IMR-90 (cell line): Measurements from ENCODE around the gene CD177. TPM values are rescaled to one million over a fixed set of nuclear protein-coding genes. Genes with fewer than 3 reads are reported as not detected.

Source experiments
- ATAC-seq: fragments of 200-7000 bp; cut with Tn5 transposase; 2 replicates; pipeline ENCODE4 v1.9.1; 2020; ENCODE audit warnings: low read depth, mild to moderate bottlenecking, moderate library complexity
- BruUV-seq: library from RNA; stranded (reverse); fragments of 400-500 nt; replicated peaks from 2 replicates; lab custom pipeline; 2021; lab: Mats Ljungman, UMichigan
- CTCF ChIA-PET: fragments of 300-600 bp; formaldehyde crosslinking; extraction: SDS; loops from one replicate; lab custom pipeline; 2021; ENCODE audit warnings: antibody characterized with exemption; lab: Yijun Ruan, JAX
- POLR2A ChIA-PET: fragments of 300-600 bp; sonication (Branson Sonifier 250); formaldehyde crosslinking; loops from one replicate; lab custom pipeline; 2022; ENCODE audit warnings: antibody characterized with exemption; ENCODE audit not compliant: unreplicated experiment; lab: Charles Lee
- DNase-seq: peaks from one replicate; pipeline ENCODE4 v3.0.0; 2013
- H2AFZ ChIP-seq: replicated peaks from 2 replicates; pipeline ENCODE3; 2013; ENCODE audit warnings: low read length, mild to moderate bottlenecking; ENCODE audit not compliant: poor library complexity
- H2AK5ac ChIP-seq: 2 replicates; pipeline ENCODE4 v1.6.1; 2013; ENCODE audit warnings: low read depth, low read length, inconsistent platforms
- H2AK9ac ChIP-seq: replicated peaks from 2 replicates; pipeline ENCODE3; 2013; ENCODE audit warnings: mild to moderate bottlenecking, low read depth, low read length, moderate library complexity; ENCODE audit not compliant: poor library complexity
- H2BK120ac ChIP-seq: 2 replicates; pipeline ENCODE4 v1.6.1; 2013; ENCODE audit warnings: low read depth, low read length, inconsistent platforms
- H2BK15ac ChIP-seq: 3 replicates; pipeline ENCODE4 v1.6.1; 2013; ENCODE audit warnings: low read depth, low read length, inconsistent platforms
- H2BK20ac ChIP-seq: 2 replicates; pipeline ENCODE4 v1.6.1; 2013; ENCODE audit warnings: low read depth, mild to moderate bottlenecking, inconsistent platforms, low read length, moderate library complexity
- H2BK5ac ChIP-seq: 2 replicates; pipeline ENCODE4 v1.6.1; 2013; ENCODE audit warnings: mild to moderate bottlenecking, low read depth, low read length, inconsistent platforms; ENCODE audit not compliant: poor library complexity, severe bottlenecking
- H3K14ac ChIP-seq: replicated peaks from 2 replicates; pipeline ENCODE4 v1.6.1; 2013; ENCODE audit warnings: low read depth, low read length, inconsistent platforms
- H3K18ac ChIP-seq: 2 replicates; pipeline ENCODE4 v1.6.1; 2013; ENCODE audit warnings: low read depth, low read length, control low read depth
- H3K23ac ChIP-seq: 2 replicates; pipeline ENCODE4 v1.6.1; 2013; ENCODE audit warnings: low read depth, low read length, inconsistent platforms
- H3K27ac ChIP-seq: 2 replicates; pipeline ENCODE4 v1.5.1; 2013; ENCODE audit warnings: mild to moderate bottlenecking, control low read depth, low read length; ENCODE audit not compliant: insufficient read depth
- H3K27me3 ChIP-seq: 2 replicates; pipeline ENCODE4 v1.6.1; 2013; ENCODE audit warnings: low read length; ENCODE audit not compliant: control insufficient read depth, insufficient read depth
- H3K36me3 ChIP-seq: 2 replicates; pipeline ENCODE4 v1.6.1; 2013; ENCODE audit warnings: low read length, mixed read lengths; ENCODE audit not compliant: control insufficient read depth, insufficient read depth
- H3K4ac ChIP-seq: 2 replicates; pipeline ENCODE4 v1.6.1; 2013; ENCODE audit warnings: low read depth, low read length, inconsistent platforms
- H3K4me1 ChIP-seq: 2 replicates; pipeline ENCODE4 v1.6.1; 2013; ENCODE audit warnings: low read length, mixed read lengths; ENCODE audit not compliant: control insufficient read depth, insufficient read depth
- H3K4me2 ChIP-seq: 2 replicates; pipeline ENCODE4 v1.6.1; 2013; ENCODE audit warnings: low read depth, mild to moderate bottlenecking, control low read depth, low read length, moderate library complexity
- H3K4me3 ChIP-seq: 2 replicates; pipeline ENCODE4 v1.5.1; 2013; ENCODE audit warnings: low read depth, mild to moderate bottlenecking, control low read depth, low read length, moderate library complexity; ENCODE audit not compliant: insufficient read depth
- H3K56ac ChIP-seq: 2 replicates; pipeline ENCODE4 v1.6.1; 2013; ENCODE audit warnings: low read length, inconsistent platforms; ENCODE audit not compliant: insufficient read depth; ENCODE audit errors: extremely low read depth
- H3K79me1 ChIP-seq, 2 experiments: 2 replicates each; pipeline ENCODE4 v1.6.1; 2013; ENCODE audit warnings: low read length in 2 of 2, inconsistent platforms in 1 of 2, low read depth in 1 of 2
- H3K9ac ChIP-seq: 2 replicates; pipeline ENCODE4 v1.6.1; 2013; ENCODE audit warnings: low read depth, low read length, control low read depth
- H3K9me1 ChIP-seq: 2 replicates; pipeline ENCODE4 v1.6.1; 2013; ENCODE audit warnings: low read length, inconsistent platforms; ENCODE audit not compliant: insufficient read depth
- H3K9me3 ChIP-seq: 2 replicates; pipeline ENCODE4 v1.6.1; 2013; ENCODE audit warnings: low read length; ENCODE audit not compliant: control insufficient read depth, insufficient read depth
- H4K20me1 ChIP-seq: 2 replicates; pipeline ENCODE4 v1.6.1; 2013; ENCODE audit warnings: low read length, inconsistent platforms; ENCODE audit not compliant: insufficient read depth
- H4K5ac ChIP-seq: 2 replicates; pipeline ENCODE4 v1.6.1; 2013; ENCODE audit warnings: mild to moderate bottlenecking, low read depth, low read length, control low read depth
- H4K8ac ChIP-seq, 2 experiments: 2 replicates each; pipeline ENCODE4 v1.6.1; 2013; ENCODE audit warnings: low read depth in 2 of 2, low read length in 2 of 2, control low read depth in 1 of 2, inconsistent platforms in 1 of 2
- H4K91ac ChIP-seq: 2 replicates; pipeline ENCODE4 v1.6.1; 2013; ENCODE audit warnings: low read depth, low read length, inconsistent platforms; ENCODE audit not compliant: insufficient read depth
- BHLHE40 ChIP-seq: fragments of 150-350 bp; IDR thresholded peaks from 2 replicates; pipeline ENCODE4 v1.6.1; 2016; ENCODE audit warnings: mild to moderate bottlenecking, low read depth, low read length
- CEBPB ChIP-seq: IDR thresholded peaks from 2 replicates; pipeline ENCODE4 v1.6.1; 2012; ENCODE audit warnings: low read depth, low read length, improper control_type of control experiment
- CHD1 ChIP-seq: IDR thresholded peaks from 2 replicates; pipeline ENCODE4 v1.6.1; 2012; ENCODE audit warnings: low read depth, low read length, improper control_type of control experiment
- CTCF ChIP-seq: conservative IDR thresholded peaks from 2 replicates; pipeline ENCODE4 v1.5.1; 2012; ENCODE audit warnings: mild to moderate bottlenecking, low read depth, low read length, improper control_type of control experiment
- ELK1 ChIP-seq: fragments of 150-350 bp; IDR thresholded peaks from 2 replicates; pipeline ENCODE4 v1.6.1; 2016; ENCODE audit warnings: low read depth, mild to moderate bottlenecking, low read length, moderate library complexity, borderline replicate concordance
- FOS ChIP-seq: fragments of 150-350 bp; IDR thresholded peaks from 2 replicates; pipeline ENCODE4 v1.6.1; 2016; ENCODE audit warnings: low read depth, low read length
- MAFK ChIP-seq: IDR thresholded peaks from 2 replicates; pipeline ENCODE4 v1.6.1; 2012; ENCODE audit warnings: low read depth, low read length, improper control_type of control experiment
- MAZ ChIP-seq: IDR thresholded peaks from 2 replicates; pipeline ENCODE4 v1.6.1; 2012; ENCODE audit warnings: low read depth, mild to moderate bottlenecking, low read length, improper control_type of control experiment, moderate library complexity, borderline replicate concordance
- MXI1 ChIP-seq: IDR thresholded peaks from 2 replicates; pipeline ENCODE4 v1.6.1; 2012; ENCODE audit warnings: low read depth, mild to moderate bottlenecking, low read length, moderate library complexity, borderline replicate concordance
- NFE2L2 ChIP-seq: fragments of 150-350 bp; IDR thresholded peaks from 2 replicates; pipeline ENCODE4 v1.6.1; 2016; ENCODE audit warnings: low read depth, mild to moderate bottlenecking, low read length
- POLR2A ChIP-seq: IDR thresholded peaks from 2 replicates; pipeline ENCODE4 v1.6.1; 2012; ENCODE audit warnings: mild to moderate bottlenecking, low read depth, low read length
- RAD21 ChIP-seq: IDR thresholded peaks from 2 replicates; pipeline ENCODE4 v1.6.1; 2012; ENCODE audit warnings: low read length, improper control_type of control experiment
- RCOR1 ChIP-seq: IDR thresholded peaks from 2 replicates; pipeline ENCODE4 v1.6.1; 2012; ENCODE audit warnings: mild to moderate bottlenecking, low read length, improper control_type of control experiment; ENCODE audit not compliant: insufficient replicate concordance
- RFX5 ChIP-seq: IDR thresholded peaks from 2 replicates; pipeline ENCODE4 v1.8.0; 2012; ENCODE audit warnings: low read depth, mild to moderate bottlenecking, low read length, moderate library complexity
- SMC3 ChIP-seq: fragments of 150-350 bp; IDR thresholded peaks from 2 replicates; pipeline ENCODE4 v1.6.1; 2016; ENCODE audit warnings: low read depth, mild to moderate bottlenecking, antibody characterized with exemption, low read length, moderate library complexity
- USF2 ChIP-seq: fragments of 150-350 bp; IDR thresholded peaks from 2 replicates; pipeline ENCODE4 v1.6.1; 2017; ENCODE audit warnings: mild to moderate bottlenecking, antibody characterized with exemption, low read length, low read depth
- WGBS, 2 experiments: methylation state at CpG; one replicate each; pipeline versions ENCODE4 v1.1.5 to v1.1.7; 2013; ENCODE audit warnings: missing lambda C conversion rate in 2 of 2; ENCODE audit not compliant: insufficient read length in 1 of 2; ENCODE audit errors: extremely low coverage in 2 of 2; 5-methylcytosine and 5-hydroxymethylcytosine counted together
- dilution Hi-C: fragments of 300-500 bp; cut with HindIII; formaldehyde crosslinking; loops from one replicate; pipeline ENCODE4 v1.14.3; 2018; ENCODE audit warnings: low sequenced_read_pairs; ENCODE audit not compliant: unreplicated experiment
- in situ Hi-C: fragments of 300-500 bp; cut with MboI; formaldehyde crosslinking; loops from 3 replicates; pipeline ENCODE4 v1.14.3; 2019; ENCODE audit warnings: low sequenced_read_pairs, inconsistent platforms, mixed read lengths
- intact Hi-C: fragments of 100-400 bp; cut with micrococcal nuclease; formaldehyde crosslinking; loops from 2 replicates; pipeline ENCODE4 v1.10.0; 2022
- polyA plus RNA-seq, 3 experiments: library from polyadenylated mRNA; depleted of rRNA; stranded (reverse); fragments of >200 nt; gene quantifications; 2 replicates each; pipeline ENCODE4 v1.2.3, GENCODE V29; 2012; ENCODE audit warnings: low replicate concordance in 1 of 3
- total RNA-seq: library from RNA; depleted of rRNA; stranded (reverse); fragments of >200 nt; gene quantifications from 2 replicates; pipeline ENCODE4 v1.2.3, GENCODE V29; 2012

CD177 gene
- total and polyA plus RNA-seq, 2 of the 4 experiments (the other 2 are of a cell fraction) = 0.14 TPM; not detected in 1

GRCh38 chr19:43310221-43310620 is 43.3 kb upstream of the CD177 start:
- WGBS, 2 experiments = 40% methylated on average over 1 of the region's 3 CpGs; no CpG with 5 or more reads in 1 of the 2 experiments
- Histone ChIP-seq H3K56ac (no peak overlapping the region), H4K20me1 (no peaks in the 10 kb centered on the region), H3K27me3 (peaks cover 28% of the 10 kb centered on the region), H3K4ac (no peak overlapping the region), H3K23ac (no peak overlapping the region), H2AK5ac (no peak overlapping the region), H2BK15ac (no peak overlapping the region), H3K27ac (no peak overlapping the region), H4K8ac (no peak overlapping the region), H3K4me2 (no peak overlapping the region), H3K9me3 (peaks cover 13% of the 10 kb centered on the region), H4K5ac (no peak overlapping the region), H3K4me3 (no peak overlapping the region), H3K9me1 (no peaks in the 10 kb centered on the region), H2AK9ac (no peak overlapping the region), H2AFZ (no peak overlapping the region), H4K91ac (no peak overlapping the region), H3K18ac (no peak overlapping the region), H3K79me1 (no peaks in the 10 kb centered on the region), H2BK5ac (no peak overlapping the region), H3K4me1 (no peaks in the 10 kb centered on the region), H2BK20ac (no peak overlapping the region), H3K9ac (no peak overlapping the region), H3K36me3 (no peaks in the 10 kb centered on the region), H3K14ac (no peak overlapping the region), H2BK120ac (no peak overlapping the region)
- in situ Hi-C loops (no loop called here), intact Hi-C loops (no loop called here), dilution Hi-C loops (no loop called here)
- ChIA-PET POLR2A (no interaction called here), CTCF (interaction anchor here (0.7 kb wide), 1 partner anchor 23 kb away, joined by 4 read pairs; no protein-coding TSS in a partner anchor)
- no peak for ATAC-seq
- TF ChIP-seq MAZ (no peak), FOS (no peak), RFX5 (no peak), BHLHE40 (no peak), POLR2A (no peak), NFE2L2 (no peak), MXI1 (no peak), SMC3 (no peak), RAD21 (no peak), CHD1 (no peak), CEBPB (no peak), RCOR1 (no peak), USF2 (no peak), ELK1 (no peak), CTCF (no peak), MAFK (no peak)
- no peak for DNase-seq
- no TSS peak for BruUV-seq
